Kidney (tissue), 14 donors: Measurements from ENCODE around the gene XRCC3. TPM values are rescaled to one million over a fixed set of nuclear protein-coding genes. Genes with fewer than 3 reads are reported as not detected.

Experiments used
- DNase-seq, 5 donors: peaks; one replicate each; pipeline ENCODE4 v3.0.0-alpha.2; 2013 to 2020
- FAIRE-seq: peaks from 2 replicates; lab custom pipeline; 2012; peaks lifted over from hg19 to GRCh38; lab: Jason Lieb, UNC
- H3K27ac ChIP-seq, 2 donors: one replicate each; pipeline ENCODE4 v1.7.0; 2013; ENCODE audit warnings: low read depth in 2 of 2, low read length in 2 of 2, inconsistent platforms in 1 of 2
- H3K27me3 ChIP-seq: one replicate; pipeline ENCODE4 v1.7.1; 2013; ENCODE audit warnings: low read length, inconsistent platforms; ENCODE audit not compliant: control insufficient read depth, insufficient read depth
- H3K36me3 ChIP-seq, 3 donors: one replicate each; pipeline versions ENCODE4 v1.7.0 to v1.7.1; 2013; ENCODE audit warnings: low read length in 3 of 3, control low read depth in 1 of 3, inconsistent platforms in 1 of 3; ENCODE audit not compliant: insufficient read depth in 3 of 3, control insufficient read depth in 2 of 3
- H3K4me1 ChIP-seq, 3 donors: one replicate each; pipeline versions ENCODE4 v1.7.0 to v1.7.1; 2013; ENCODE audit warnings: low read length in 3 of 3, inconsistent platforms in 1 of 3, low read depth in 1 of 3; ENCODE audit not compliant: control insufficient read depth in 2 of 3, insufficient read depth in 2 of 3
- H3K4me3 ChIP-seq, 3 donors: one replicate each; pipeline versions ENCODE4 v1.7.0 to v1.8.1; 2013; ENCODE audit warnings: low read length in 3 of 3, control low read depth in 1 of 3, inconsistent platforms in 1 of 3
- H3K9ac ChIP-seq, 3 donors: one replicate each; pipeline versions ENCODE4 v1.7.0 to v1.7.1; 2013; ENCODE audit warnings: low read length in 3 of 3, control low read depth in 1 of 3, inconsistent platforms in 1 of 3
- H3K9me3 ChIP-seq, 3 donors: one replicate each; pipeline versions ENCODE4 v1.7.0 to v1.7.1; 2013; ENCODE audit warnings: low read length in 3 of 3, control low read depth in 1 of 3, inconsistent platforms in 1 of 3; ENCODE audit not compliant: control insufficient read depth in 2 of 3, insufficient read depth in 1 of 3
- CTCF ChIP-seq: IDR thresholded peaks from 3 replicates; pipeline ENCODE4 v1.5.1; 2012; ENCODE audit warnings: mild to moderate bottlenecking, moderate library complexity, borderline replicate concordance; ENCODE audit not compliant: insufficient read depth; ENCODE audit errors: extremely low read depth
- intact Hi-C: fragments of 100-400 bp; cut with DNase I; formaldehyde crosslinking; loops from one replicate; pipeline ENCODE4 v1.11.1; 2022
- polyA plus RNA-seq: library from polyadenylated mRNA; stranded (reverse); fragments of 350-450 nt; fragmentation: Illumina TruSeq; extraction: RNeasy Lipid Tissue Mini Kit (QIAGEN cat#74804); gene quantifications from one replicate; pipeline ENCODE4 v1.2.3, GENCODE V29; 2014; ENCODE audit warnings: low read depth, low replicate concordance; ENCODE audit not compliant: insufficient read depth
- total RNA-seq: library from RNA; stranded (reverse); fragmentation: NEBNext Ultra II Directional; extraction: Animal tissue kit (Norgen Biotek cat#: 25700); gene quantifications from one replicate; pipeline ENCODE4 v1.2.1, GENCODE V29; 2021
- donor health status: control.
- donor health status: control.
- donor health status: control.
- donor health status: control.
- donor health status: control.
- donor health status: DM: yes; HTN: yes; CAD: no.
- donor health status: Normal renal cell carcinoma (clear cell type).

Gene XRCC3
- total and polyA plus RNA-seq, 2 donors from 2014 or later = 2.8 to 6.3 TPM

GRCh38 chr14:103711516-103712431 is 3.5 kb downstream of the XRCC3 start:
- peak in 1 of 5 donors; percentile 91 for DNase-seq
- Histone ChIP-seq H3K9ac (no peak overlapping the region), H3K4me1 (peaks cover 0 to 12% (median 3%) of the 10 kb centered on the region in 3 donors), H3K36me3 (no peaks in the 10 kb centered on the region), H3K9me3 (no peaks in the 10 kb centered on the region), H3K27ac (no peak overlapping the region), H3K4me3 (no peak overlapping the region), H3K27me3 (no peaks in the 10 kb centered on the region)
- TF ChIP-seq CTCF = no peak
- FAIRE-seq = no peak
- intact Hi-C loops = no loop called here

DNA sequence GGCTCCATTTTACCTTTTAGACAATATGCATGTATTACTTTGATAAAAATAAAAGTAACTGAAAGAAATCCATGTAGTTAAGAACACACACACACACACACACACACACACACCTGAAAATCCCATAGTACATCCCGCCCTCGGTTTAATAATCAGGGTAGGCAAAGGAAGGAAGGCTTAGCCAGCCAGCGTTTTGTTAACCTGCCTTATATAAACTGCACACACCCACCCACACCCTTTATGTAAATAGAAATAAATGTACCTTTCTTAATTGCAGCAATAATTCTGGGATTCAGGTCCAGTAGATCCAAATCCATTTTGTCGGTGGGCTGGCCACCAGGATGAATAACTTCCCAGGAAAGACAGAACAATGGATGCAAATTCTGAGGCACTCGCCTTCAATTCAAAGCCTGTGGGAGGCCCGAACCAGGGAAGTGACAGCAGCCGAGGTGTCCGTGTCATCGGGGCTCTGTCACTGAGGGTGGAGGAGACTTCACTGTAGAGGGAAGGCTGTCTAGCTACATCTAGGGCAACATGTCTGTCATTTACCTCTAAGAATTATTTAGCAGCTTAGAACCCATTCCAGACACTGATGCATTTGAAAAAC is 4.4 kb downstream of the XRCC3 start:
- H3K9me3 ChIP-seq = no peaks in the 10 kb centered on the region
- H3K9ac ChIP-seq = no peak overlapping the region
- H3K4me3 ChIP-seq = no peak overlapping the region
- DNase-seq = no peak
- intact Hi-C loops = no loop called here
- no peak for TF ChIP-seq CTCF
- H3K36me3 ChIP-seq = no peaks in the 10 kb centered on the region
- H3K4me1 ChIP-seq = peaks cover 0 to 11% (median 0%) of the 10 kb centered on the region in 3 donors
- no peak for FAIRE-seq
- no peak overlapping the region for H3K27ac ChIP-seq
- H3K27me3 ChIP-seq = no peaks in the 10 kb centered on the region

DNA sequence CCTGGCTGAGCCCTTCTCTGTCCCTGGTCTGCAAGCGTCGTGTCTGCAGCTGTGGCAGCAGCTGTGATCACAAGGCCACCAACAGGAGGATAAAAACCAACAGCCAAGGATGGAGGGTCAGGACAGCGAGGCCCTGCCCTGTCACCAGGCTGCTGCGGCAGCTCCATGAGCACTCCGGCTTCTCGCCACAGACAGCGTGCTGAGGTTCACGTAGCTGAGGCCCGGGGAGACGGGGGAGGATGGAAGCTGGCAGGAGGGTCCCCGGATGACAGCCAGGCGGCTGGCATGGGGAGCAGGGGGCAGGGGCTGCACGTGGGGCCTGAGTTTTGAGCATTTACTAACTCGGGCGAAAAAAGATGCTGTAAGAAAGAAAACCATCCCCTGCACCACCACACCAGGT is 5.4 kb downstream of the XRCC3 start:
- no peak for FAIRE-seq
- no peak for DNase-seq

More for the DNA sequence above, 5.4 kb downstream of the XRCC3 start:
- Histone ChIP-seq H3K9me3 (no peaks in the 10 kb centered on the region), H3K4me3 (no peak overlapping the region), H3K36me3 (no peaks in the 10 kb centered on the region), H3K27ac (no peak overlapping the region), H3K4me1 (peaks cover 0 to 18% (median 0%) of the 10 kb centered on the region in 3 donors), H3K9ac (no peak overlapping the region), H3K27me3 (no peaks in the 10 kb centered on the region)
- TF ChIP-seq CTCF = no peak
- intact Hi-C loops = no loop called here
